ENCODE measurements around the gene ARSG. TPM values are rescaled to one million over a fixed set of nuclear protein-coding genes. Genes with fewer than 3 reads are reported as not detected.

ARSG gene
- total and polyA plus RNA-seq, 2 experiments from 2014 or later = 5.6 to 15.4 TPM

DNA sequence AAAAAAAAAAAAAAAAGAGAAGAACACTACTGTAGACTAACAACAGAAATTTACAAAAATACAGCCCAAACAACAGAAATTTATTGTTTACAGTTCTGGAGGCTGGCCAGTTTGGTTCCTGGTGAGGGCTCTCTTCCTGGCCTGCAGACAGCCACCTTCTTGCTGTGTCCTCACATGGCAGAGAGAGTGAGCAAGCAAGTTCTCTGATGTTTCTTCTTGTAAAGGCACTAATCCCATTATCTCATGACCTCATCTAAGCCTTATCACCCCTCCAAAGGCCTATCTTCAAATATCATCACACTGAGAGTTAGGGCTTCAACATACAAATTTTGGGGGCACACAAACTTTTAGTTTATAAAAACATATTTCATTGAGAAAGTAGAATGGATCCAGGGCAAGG, 7.3 kb downstream of the ARSG start:
- Histone ChIP-seq H3K27ac (no peak overlapping the region), H3K36me3 (no peaks in the 10 kb centered on the region), H3K4me1 (ENCODE audit: low read depth) (no peaks in the 10 kb centered on the region), H3K4me3 (no peak overlapping the region), H3K9me3 (ENCODE audit: low read depth) (no peaks in the 10 kb centered on the region), H3K27me3 (peaks cover 16% of the 10 kb centered on the region)
- TF ChIP-seq, protein P1, sequence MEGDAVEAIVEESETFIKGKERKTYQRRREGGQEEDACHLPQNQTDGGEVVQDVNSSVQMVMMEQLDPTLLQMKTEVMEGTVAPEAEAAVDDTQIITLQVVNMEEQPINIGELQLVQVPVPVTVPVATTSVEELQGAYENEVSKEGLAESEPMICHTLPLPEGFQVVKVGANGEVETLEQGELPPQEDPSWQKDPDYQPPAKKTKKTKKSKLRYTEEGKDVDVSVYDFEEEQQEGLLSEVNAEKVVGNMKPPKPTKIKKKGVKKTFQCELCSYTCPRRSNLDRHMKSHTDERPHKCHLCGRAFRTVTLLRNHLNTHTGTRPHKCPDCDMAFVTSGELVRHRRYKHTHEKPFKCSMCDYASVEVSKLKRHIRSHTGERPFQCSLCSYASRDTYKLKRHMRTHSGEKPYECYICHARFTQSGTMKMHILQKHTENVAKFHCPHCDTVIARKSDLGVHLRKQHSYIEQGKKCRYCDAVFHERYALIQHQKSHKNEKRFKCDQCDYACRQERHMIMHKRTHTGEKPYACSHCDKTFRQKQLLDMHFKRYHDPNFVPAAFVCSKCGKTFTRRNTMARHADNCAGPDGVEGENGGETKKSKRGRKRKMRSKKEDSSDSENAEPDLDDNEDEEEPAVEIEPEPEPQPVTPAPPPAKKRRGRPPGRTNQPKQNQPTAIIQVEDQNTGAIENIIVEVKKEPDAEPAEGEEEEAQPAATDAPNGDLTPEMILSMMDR (IDR thresholded peaks at IDR 0.05; ENCODE audit: low read depth, low read length) = no peak
- DNase-seq (ENCODE audit: low read depth in 1 of 2, low spot score in 1 of 2) = no peak

DNA sequence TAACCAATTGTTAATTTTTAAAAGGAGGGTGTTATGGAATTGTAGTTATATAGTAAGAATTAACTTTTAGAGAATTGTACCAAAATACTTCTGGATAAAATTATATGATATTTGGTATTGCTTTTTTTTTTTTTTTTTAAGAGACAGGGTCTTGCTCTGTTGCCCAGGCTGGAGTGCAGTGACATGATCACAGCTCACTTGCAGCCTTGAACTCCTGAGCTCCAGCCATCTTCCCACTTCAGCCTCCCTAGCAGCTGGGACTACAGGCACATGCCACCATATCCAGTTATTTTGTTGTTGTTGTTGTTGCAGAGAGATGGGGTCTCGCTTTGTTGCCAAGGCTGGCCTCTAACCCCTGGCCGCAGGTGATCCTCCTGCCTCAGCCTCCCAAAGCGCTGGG, 8.5 kb downstream of the ARSG start:
- Histone ChIP-seq H3K4me3 (no peak overlapping the region), H3K36me3 (no peaks in the 10 kb centered on the region), H3K9me3 (ENCODE audit: low read depth) (no peaks in the 10 kb centered on the region), H3K4me1 (ENCODE audit: low read depth) (no peaks in the 10 kb centered on the region), H3K27ac (no peak overlapping the region), H3K27me3 (peaks cover 4% of the 10 kb centered on the region)
- TF ChIP-seq, protein P1 (IDR thresholded peaks at IDR 0.05; ENCODE audit: low read depth, low read length) = no peak
- DNase-seq (ENCODE audit: low read depth in 1 of 2, low spot score in 1 of 2) = no peak

DNA sequence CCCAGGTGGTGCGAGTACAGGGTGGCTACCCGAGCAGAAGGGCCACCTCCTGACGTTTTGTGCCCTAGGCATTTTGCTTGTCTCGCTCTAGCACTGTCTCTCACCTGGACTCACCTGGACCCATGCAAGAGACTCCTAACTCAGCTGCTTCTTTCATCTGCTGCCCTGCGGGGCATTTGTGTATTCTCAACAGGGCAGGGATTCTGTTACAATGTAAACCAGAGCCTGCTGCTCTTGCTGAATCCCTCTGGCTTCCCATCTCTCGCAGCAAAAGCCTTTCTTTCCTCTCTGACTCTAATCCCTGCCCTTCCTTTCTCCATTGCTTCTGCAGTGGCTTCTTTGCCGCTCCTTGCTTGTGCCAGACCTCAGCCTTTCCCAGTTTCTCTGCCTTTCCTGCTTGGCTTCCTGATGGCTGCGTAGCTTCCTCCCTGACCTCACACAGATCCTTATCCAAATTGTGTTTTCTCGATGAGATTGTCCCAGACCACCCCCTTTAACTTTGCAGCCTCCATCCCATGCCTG, 10.2 kb downstream of the ARSG start:
- Histone ChIP-seq H3K27ac (no peak overlapping the region), H3K36me3 (no peaks in the 10 kb centered on the region), H3K27me3 (no peaks in the 10 kb centered on the region), H3K4me1 (ENCODE audit: low read depth) (no peaks in the 10 kb centered on the region), H3K9me3 (ENCODE audit: low read depth) (no peaks in the 10 kb centered on the region), H3K4me3 (no peak overlapping the region)
- no peak for DNase-seq (ENCODE audit: low read depth in 1 of 2, low spot score in 1 of 2)
- TF ChIP-seq, protein P1 (IDR thresholded peaks at IDR 0.05; ENCODE audit: low read depth, low read length) = no peak

DNA sequence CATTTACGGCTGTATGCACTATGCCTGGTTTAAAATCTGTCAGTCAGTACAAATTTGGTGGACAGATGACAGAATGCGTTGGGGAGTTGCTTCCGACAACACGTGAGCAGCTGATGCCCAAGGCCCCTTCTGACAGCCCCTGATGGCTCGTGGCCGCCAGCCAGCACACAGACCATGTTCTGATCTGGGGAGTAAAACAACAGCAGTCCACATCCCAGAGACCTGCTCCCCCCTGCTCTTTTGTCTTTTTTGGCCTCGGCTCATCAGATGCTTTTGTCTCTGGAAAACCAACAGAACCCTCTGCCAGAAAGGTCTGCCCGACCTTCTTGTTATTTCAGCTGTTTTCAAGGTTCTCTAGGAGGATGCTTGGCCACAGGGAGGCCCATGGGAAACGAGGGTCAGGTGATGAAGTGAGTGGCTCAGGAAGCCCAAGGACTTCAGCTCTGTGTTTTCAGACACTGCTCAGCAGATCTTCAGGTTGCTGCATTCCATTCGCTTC, 10.8 kb downstream of the ARSG start:
- Histone ChIP-seq H3K4me1 (ENCODE audit: low read depth) (no peaks in the 10 kb centered on the region), H3K36me3 (no peaks in the 10 kb centered on the region), H3K27me3 (no peaks in the 10 kb centered on the region), H3K9me3 (ENCODE audit: low read depth) (no peaks in the 10 kb centered on the region), H3K27ac (no peak overlapping the region), H3K4me3 (no peak overlapping the region)
- peak in 1 of 2 donors; percentile 56 for DNase-seq (ENCODE audit: low read depth in 1 of 2, low spot score in 1 of 2)
- TF ChIP-seq, protein P1 (IDR thresholded peaks at IDR 0.05; ENCODE audit: low read depth, low read length) = no peak

DNA sequence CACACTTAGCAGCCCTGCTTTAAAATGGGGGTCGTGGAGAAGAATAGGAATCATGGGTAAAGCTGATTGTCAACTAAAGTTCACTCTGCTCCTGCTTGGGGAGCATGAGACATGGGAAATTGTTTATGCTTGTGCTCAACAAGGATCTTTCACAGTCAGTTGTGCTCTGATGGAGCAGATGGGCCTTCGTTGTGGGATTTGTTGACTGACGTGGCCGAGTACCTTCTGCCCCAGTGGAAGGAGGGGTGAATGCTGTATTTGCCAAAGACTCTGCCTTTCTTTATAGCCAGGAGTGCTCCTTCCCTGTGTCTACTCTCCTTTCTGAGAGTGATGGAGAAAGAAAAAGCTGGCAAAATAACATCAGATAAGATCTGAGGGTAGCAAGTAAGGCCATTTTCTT, 11.4 kb downstream of the ARSG start:
- TF ChIP-seq, protein P1 (IDR thresholded peaks at IDR 0.05; ENCODE audit: low read depth, low read length) = no peak
- no peak for DNase-seq (ENCODE audit: low read depth in 1 of 2, low spot score in 1 of 2)
- H3K9me3 ChIP-seq (ENCODE audit: low read depth) = no peaks in the 10 kb centered on the region
- H3K4me1 ChIP-seq (ENCODE audit: low read depth) = no peaks in the 10 kb centered on the region
- no peak overlapping the region for H3K27ac ChIP-seq
- no peak overlapping the region for H3K4me3 ChIP-seq
- no peaks in the 10 kb centered on the region for H3K36me3 ChIP-seq
- H3K27me3 ChIP-seq = no peaks in the 10 kb centered on the region
